IMR-90 (cell line): ENCODE data around the gene STUB1. TPM values are rescaled to one million over a fixed set of nuclear protein-coding genes. Genes with fewer than 3 reads are reported as not detected.

Experiments
- ATAC-seq: fragments of 200-7000 bp; cut with Tn5 transposase; 2 replicates; pipeline ENCODE4 v1.9.1; 2020; ENCODE audit warnings: low read depth, mild to moderate bottlenecking, moderate library complexity
- BruUV-seq: library from RNA; stranded (reverse); fragments of 400-500 nt; replicated peaks from 2 replicates; lab custom pipeline; 2021; lab: Mats Ljungman, UMichigan
- CTCF ChIA-PET: fragments of 300-600 bp; formaldehyde crosslinking; extraction: SDS; loops from one replicate; lab custom pipeline; 2021; ENCODE audit warnings: antibody characterized with exemption; lab: Yijun Ruan, JAX
- POLR2A ChIA-PET: fragments of 300-600 bp; sonication (Branson Sonifier 250); formaldehyde crosslinking; loops from one replicate; lab custom pipeline; 2022; ENCODE audit warnings: antibody characterized with exemption; ENCODE audit not compliant: unreplicated experiment; lab: Charles Lee
- DNase-seq: peaks from one replicate; pipeline ENCODE4 v3.0.0; 2013
- H2AFZ ChIP-seq: replicated peaks from 2 replicates; pipeline ENCODE3; 2013; ENCODE audit warnings: low read length, mild to moderate bottlenecking; ENCODE audit not compliant: poor library complexity
- H2AK5ac ChIP-seq: 2 replicates; pipeline ENCODE4 v1.6.1; 2013; ENCODE audit warnings: low read depth, low read length, inconsistent platforms
- H2AK9ac ChIP-seq: replicated peaks from 2 replicates; pipeline ENCODE3; 2013; ENCODE audit warnings: mild to moderate bottlenecking, low read depth, low read length, moderate library complexity; ENCODE audit not compliant: poor library complexity
- H2BK120ac ChIP-seq: 2 replicates; pipeline ENCODE4 v1.6.1; 2013; ENCODE audit warnings: low read depth, low read length, inconsistent platforms
- H2BK15ac ChIP-seq: 3 replicates; pipeline ENCODE4 v1.6.1; 2013; ENCODE audit warnings: low read depth, low read length, inconsistent platforms
- H2BK20ac ChIP-seq: 2 replicates; pipeline ENCODE4 v1.6.1; 2013; ENCODE audit warnings: low read depth, mild to moderate bottlenecking, inconsistent platforms, low read length, moderate library complexity
- H2BK5ac ChIP-seq: 2 replicates; pipeline ENCODE4 v1.6.1; 2013; ENCODE audit warnings: mild to moderate bottlenecking, low read depth, low read length, inconsistent platforms; ENCODE audit not compliant: poor library complexity, severe bottlenecking
- H3K14ac ChIP-seq: replicated peaks from 2 replicates; pipeline ENCODE4 v1.6.1; 2013; ENCODE audit warnings: low read depth, low read length, inconsistent platforms
- H3K18ac ChIP-seq: 2 replicates; pipeline ENCODE4 v1.6.1; 2013; ENCODE audit warnings: low read depth, low read length, control low read depth
- H3K23ac ChIP-seq: 2 replicates; pipeline ENCODE4 v1.6.1; 2013; ENCODE audit warnings: low read depth, low read length, inconsistent platforms
- H3K27ac ChIP-seq: 2 replicates; pipeline ENCODE4 v1.5.1; 2013; ENCODE audit warnings: mild to moderate bottlenecking, control low read depth, low read length; ENCODE audit not compliant: insufficient read depth
- H3K27me3 ChIP-seq: 2 replicates; pipeline ENCODE4 v1.6.1; 2013; ENCODE audit warnings: low read length; ENCODE audit not compliant: control insufficient read depth, insufficient read depth
- H3K36me3 ChIP-seq: 2 replicates; pipeline ENCODE4 v1.6.1; 2013; ENCODE audit warnings: low read length, mixed read lengths; ENCODE audit not compliant: control insufficient read depth, insufficient read depth
- H3K4ac ChIP-seq: 2 replicates; pipeline ENCODE4 v1.6.1; 2013; ENCODE audit warnings: low read depth, low read length, inconsistent platforms
- H3K4me1 ChIP-seq: 2 replicates; pipeline ENCODE4 v1.6.1; 2013; ENCODE audit warnings: low read length, mixed read lengths; ENCODE audit not compliant: control insufficient read depth, insufficient read depth
- H3K4me2 ChIP-seq: 2 replicates; pipeline ENCODE4 v1.6.1; 2013; ENCODE audit warnings: low read depth, mild to moderate bottlenecking, control low read depth, low read length, moderate library complexity
- H3K4me3 ChIP-seq: 2 replicates; pipeline ENCODE4 v1.5.1; 2013; ENCODE audit warnings: low read depth, mild to moderate bottlenecking, control low read depth, low read length, moderate library complexity; ENCODE audit not compliant: insufficient read depth
- H3K56ac ChIP-seq: 2 replicates; pipeline ENCODE4 v1.6.1; 2013; ENCODE audit warnings: low read length, inconsistent platforms; ENCODE audit not compliant: insufficient read depth; ENCODE audit errors: extremely low read depth
- H3K79me1 ChIP-seq, 2 experiments: 2 replicates each; pipeline ENCODE4 v1.6.1; 2013; ENCODE audit warnings: low read length in 2 of 2, inconsistent platforms in 1 of 2, low read depth in 1 of 2
- H3K9ac ChIP-seq: 2 replicates; pipeline ENCODE4 v1.6.1; 2013; ENCODE audit warnings: low read depth, low read length, control low read depth
- H3K9me1 ChIP-seq: 2 replicates; pipeline ENCODE4 v1.6.1; 2013; ENCODE audit warnings: low read length, inconsistent platforms; ENCODE audit not compliant: insufficient read depth
- H3K9me3 ChIP-seq: 2 replicates; pipeline ENCODE4 v1.6.1; 2013; ENCODE audit warnings: low read length; ENCODE audit not compliant: control insufficient read depth, insufficient read depth
- H4K20me1 ChIP-seq: 2 replicates; pipeline ENCODE4 v1.6.1; 2013; ENCODE audit warnings: low read length, inconsistent platforms; ENCODE audit not compliant: insufficient read depth
- H4K5ac ChIP-seq: 2 replicates; pipeline ENCODE4 v1.6.1; 2013; ENCODE audit warnings: mild to moderate bottlenecking, low read depth, low read length, control low read depth
- H4K8ac ChIP-seq, 2 experiments: 2 replicates each; pipeline ENCODE4 v1.6.1; 2013; ENCODE audit warnings: low read depth in 2 of 2, low read length in 2 of 2, control low read depth in 1 of 2, inconsistent platforms in 1 of 2
- H4K91ac ChIP-seq: 2 replicates; pipeline ENCODE4 v1.6.1; 2013; ENCODE audit warnings: low read depth, low read length, inconsistent platforms; ENCODE audit not compliant: insufficient read depth
- BHLHE40 ChIP-seq: fragments of 150-350 bp; IDR thresholded peaks from 2 replicates; pipeline ENCODE4 v1.6.1; 2016; ENCODE audit warnings: mild to moderate bottlenecking, low read depth, low read length
- CEBPB ChIP-seq: IDR thresholded peaks from 2 replicates; pipeline ENCODE4 v1.6.1; 2012; ENCODE audit warnings: low read depth, low read length, improper control_type of control experiment
- CHD1 ChIP-seq: IDR thresholded peaks from 2 replicates; pipeline ENCODE4 v1.6.1; 2012; ENCODE audit warnings: low read depth, low read length, improper control_type of control experiment
- CTCF ChIP-seq: conservative IDR thresholded peaks from 2 replicates; pipeline ENCODE4 v1.5.1; 2012; ENCODE audit warnings: mild to moderate bottlenecking, low read depth, low read length, improper control_type of control experiment
- ELK1 ChIP-seq: fragments of 150-350 bp; IDR thresholded peaks from 2 replicates; pipeline ENCODE4 v1.6.1; 2016; ENCODE audit warnings: low read depth, mild to moderate bottlenecking, low read length, moderate library complexity, borderline replicate concordance
- FOS ChIP-seq: fragments of 150-350 bp; IDR thresholded peaks from 2 replicates; pipeline ENCODE4 v1.6.1; 2016; ENCODE audit warnings: low read depth, low read length
- MAZ ChIP-seq: IDR thresholded peaks from 2 replicates; pipeline ENCODE4 v1.6.1; 2012; ENCODE audit warnings: low read depth, mild to moderate bottlenecking, low read length, improper control_type of control experiment, moderate library complexity, borderline replicate concordance
- MXI1 ChIP-seq: IDR thresholded peaks from 2 replicates; pipeline ENCODE4 v1.6.1; 2012; ENCODE audit warnings: low read depth, mild to moderate bottlenecking, low read length, moderate library complexity, borderline replicate concordance
- NFE2L2 ChIP-seq: fragments of 150-350 bp; IDR thresholded peaks from 2 replicates; pipeline ENCODE4 v1.6.1; 2016; ENCODE audit warnings: low read depth, mild to moderate bottlenecking, low read length
- RCOR1 ChIP-seq: IDR thresholded peaks from 2 replicates; pipeline ENCODE4 v1.6.1; 2012; ENCODE audit warnings: mild to moderate bottlenecking, low read length, improper control_type of control experiment; ENCODE audit not compliant: insufficient replicate concordance
- RFX5 ChIP-seq: IDR thresholded peaks from 2 replicates; pipeline ENCODE4 v1.8.0; 2012; ENCODE audit warnings: low read depth, mild to moderate bottlenecking, low read length, moderate library complexity
- SMC3 ChIP-seq: fragments of 150-350 bp; IDR thresholded peaks from 2 replicates; pipeline ENCODE4 v1.6.1; 2016; ENCODE audit warnings: low read depth, mild to moderate bottlenecking, antibody characterized with exemption, low read length, moderate library complexity
- USF2 ChIP-seq: fragments of 150-350 bp; IDR thresholded peaks from 2 replicates; pipeline ENCODE4 v1.6.1; 2017; ENCODE audit warnings: mild to moderate bottlenecking, antibody characterized with exemption, low read length, low read depth
- WGBS, 2 experiments: methylation state at CpG; one replicate each; pipeline versions ENCODE4 v1.1.5 to v1.1.7; 2013; ENCODE audit warnings: missing lambda C conversion rate in 2 of 2; ENCODE audit not compliant: insufficient read length in 1 of 2; ENCODE audit errors: extremely low coverage in 2 of 2; 5-methylcytosine and 5-hydroxymethylcytosine counted together
- dilution Hi-C: fragments of 300-500 bp; cut with HindIII; formaldehyde crosslinking; loops from one replicate; pipeline ENCODE4 v1.14.3; 2018; ENCODE audit warnings: low sequenced_read_pairs; ENCODE audit not compliant: unreplicated experiment
- in situ Hi-C: fragments of 300-500 bp; cut with MboI; formaldehyde crosslinking; loops from 3 replicates; pipeline ENCODE4 v1.14.3; 2019; ENCODE audit warnings: low sequenced_read_pairs, inconsistent platforms, mixed read lengths
- intact Hi-C: fragments of 100-400 bp; cut with micrococcal nuclease; formaldehyde crosslinking; loops from 2 replicates; pipeline ENCODE4 v1.10.0; 2022
- polyA plus RNA-seq, 3 experiments: library from polyadenylated mRNA; depleted of rRNA; stranded (reverse); fragments of >200 nt; gene quantifications; 2 replicates each; pipeline ENCODE4 v1.2.3, GENCODE V29; 2012; ENCODE audit warnings: low replicate concordance in 1 of 3
- total RNA-seq: library from RNA; depleted of rRNA; stranded (reverse); fragments of >200 nt; gene quantifications from 2 replicates; pipeline ENCODE4 v1.2.3, GENCODE V29; 2012

Gene STUB1
- total and polyA plus RNA-seq, 2 of the 4 experiments (the other 2 are of a cell fraction): 183 to 186 TPM

- no peak overlapping the region for H2AFZ ChIP-seq
- POLR2A ChIA-PET: no interaction called here
- H2AK5ac ChIP-seq: no peak overlapping the region; the same call in 1 of the 2 replicates
- no peaks in the 10 kb centered on the region for H3K9me3 ChIP-seq
- H2BK15ac ChIP-seq: no peak overlapping the region
- no peaks in the 10 kb centered on the region for H3K36me3 ChIP-seq
- no peak overlapping the region for H3K14ac ChIP-seq
- ATAC-seq (no peak), DNase-seq (no peak)
- WGBS, 2 experiments: 97% methylated on average over 9 of the region's 32 CpGs; no CpG with 5 or more reads in 1 of the 2 experiments
- in situ Hi-C loops (loop anchor here (10.0 kb wide), 1 partner anchor 251 kb away; the partner anchor contains the start of gene NME4), dilution Hi-C loops (no loop called here), intact Hi-C loops (no loop called here)
- no peak overlapping the region for H4K8ac ChIP-seq
- peaks cover 21% of the 10 kb centered on the region for H3K4me1 ChIP-seq
- H2BK20ac ChIP-seq: no peak overlapping the region
- no TSS peak for BruUV-seq
- peaks cover 13 to 58% of the 10 kb centered on the region in 2 experiments; a peak in 3 of 4 replicates for H3K79me1 ChIP-seq
- no peak overlapping the region for H3K56ac ChIP-seq
- H3K27me3 ChIP-seq: no peaks in the 10 kb centered on the region
- no peak overlapping the region for H3K9ac ChIP-seq
- no peak overlapping the region for H3K4me3 ChIP-seq
- H3K4me2 ChIP-seq: no peak overlapping the region
- no peak overlapping the region for H2BK5ac ChIP-seq
- no peak overlapping the region for H3K4ac ChIP-seq
- TF ChIP-seq ELK1 (no peak), RFX5 (no peak), USF2 (no peak), RCOR1 (no peak), FOS (no peak), CEBPB (no peak), NFE2L2 (no peak), CHD1 (no peak), BHLHE40 (no peak), MAZ (no peak), MXI1 (no peak), CTCF (no peak), SMC3 (no peak)
- H4K5ac ChIP-seq: no peak overlapping the region
- CTCF ChIA-PET: no interaction called here
- peaks cover 15% of the 10 kb centered on the region for H3K9me1 ChIP-seq
- H2BK120ac ChIP-seq: no peak overlapping the region
- no peak overlapping the region for H3K27ac ChIP-seq
- H4K20me1 ChIP-seq: no peaks in the 10 kb centered on the region; the same call in 1 of the 2 replicates
- no peak overlapping the region for H3K18ac ChIP-seq
- H3K23ac ChIP-seq: no peak overlapping the region
- no peak overlapping the region for H4K91ac ChIP-seq
- peak overlapping the region; percentile 5 for H2AK9ac ChIP-seq
Observed at GRCh38 chr16:645852-646678, 34.1 kb upstream of the STUB1 start.
